SK-N-SH (cell line): ENCODE data around the gene ZNF541. TPM values are rescaled to one million over a fixed set of nuclear protein-coding genes. Genes with fewer than 3 reads are reported as not detected.

ENCODE experiments used
- CTCF ChIA-PET: fragments of 300-600, 350-600 bp; formaldehyde crosslinking; extraction: SDS; loops from one replicate; lab custom pipeline; 2021; lab: Yijun Ruan, JAX
- POLR2A ChIA-PET: fragments of 350-600 bp; sonication (Branson Sonifier 250); formaldehyde crosslinking; extraction: SDS; loops from one replicate; lab custom pipeline; 2020; ENCODE audit warnings: antibody characterized with exemption, inconsistent platforms; lab: Yijun Ruan, JAX
- DNase-seq: peaks from one replicate; pipeline ENCODE4 v3.0.0; 2012
- H2AFZ ChIP-seq: fragments of 200-600 bp; sonication (generic); 2 replicates; pipeline ENCODE4 v1.8.1; 2016; ENCODE audit warnings: antibody characterized with exemption, mild to moderate bottlenecking, low read depth
- H3F3A ChIP-seq: fragments of 200-600 bp; sonication (generic); replicated peaks from 2 replicates; pipeline ENCODE3; 2016; ENCODE audit warnings: antibody characterized with exemption, mild to moderate bottlenecking; ENCODE audit not compliant: insufficient read depth
- H3K27ac ChIP-seq, 2 experiments: fragments of 200-500 bp in 1 of 2; fragments of 200-600 bp in 1 of 2; sonication (Bioruptor generic) in 1 of 2; sonication (generic), shearing (Covaris generic) in 1 of 2; 2 replicates each; pipeline versions ENCODE4 v1.5.1 to v1.6.1; 2014 to 2016; ENCODE audit warnings: low read depth in 2 of 2, inconsistent platforms in 1 of 2, low read length in 1 of 2, mild to moderate bottlenecking in 1 of 2, mixed read lengths in 1 of 2
- H3K27me3 ChIP-seq: fragments of 200-600 bp; sonication (generic), shearing (Covaris generic); 2 replicates; pipeline ENCODE4 v1.6.1; 2016; ENCODE audit warnings: mixed run types; ENCODE audit not compliant: insufficient read depth
- H3K36me3 ChIP-seq, 2 experiments: fragments of 200-500 bp in 1 of 2; fragments of 200-600 bp in 1 of 2; sonication (Bioruptor generic) in 1 of 2; sonication (generic) in 1 of 2; replicated peaks in 1 of 2; 2 replicates each; pipeline versions ENCODE3 to v1.5.1; 2014 to 2016; ENCODE audit warnings: low read length in 1 of 2, mild to moderate bottlenecking in 1 of 2; ENCODE audit not compliant: insufficient read depth in 2 of 2, control insufficient read depth in 1 of 2
- H3K4me1 ChIP-seq, 2 experiments: fragments of 200-500 bp in 1 of 2; fragments of 200-600 bp in 1 of 2; sonication (Bioruptor generic) in 1 of 2; sonication (generic), shearing (Covaris generic) in 1 of 2; 2 replicates each; pipeline versions ENCODE4 v1.5.1 to v1.6.1; 2014 to 2016; ENCODE audit warnings: low read depth in 1 of 2, low read length in 1 of 2, mixed run types in 1 of 2; ENCODE audit not compliant: insufficient read depth in 2 of 2, control insufficient read depth in 1 of 2
- H3K4me2 ChIP-seq: fragments of 200-600 bp; sonication (generic), shearing (Covaris generic); 2 replicates; pipeline ENCODE4 v1.6.1; 2017; ENCODE audit warnings: mixed run types
- H3K4me3 ChIP-seq, 2 experiments: fragments of 200-500 bp in 1 of 2; fragments of 200-600 bp in 1 of 2; sonication (Bioruptor generic) in 1 of 2; sonication (generic), shearing (Covaris generic) in 1 of 2; 2 replicates each; pipeline versions ENCODE4 v1.5.1 to v1.8.1; 2014 to 2016; ENCODE audit warnings: low read depth in 2 of 2, inconsistent platforms in 1 of 2, low read length in 1 of 2, mild to moderate bottlenecking in 1 of 2, mixed read lengths in 1 of 2, moderate library complexity in 1 of 2
- H3K79me2 ChIP-seq: fragments of 200-600 bp; sonication (generic); 2 replicates; pipeline ENCODE4 v1.8.1; 2017; ENCODE audit warnings: mild to moderate bottlenecking; ENCODE audit not compliant: insufficient read depth
- H3K9ac ChIP-seq: fragments of 200-600 bp; sonication (generic); 2 replicates; pipeline ENCODE4 v1.6.1; 2017; ENCODE audit warnings: mixed run types
- H3K9me2 ChIP-seq: fragments of 200-600 bp; sonication (generic); 2 replicates; pipeline ENCODE4 v1.6.1; 2017; ENCODE audit warnings: mixed run types
- H3K9me3 ChIP-seq: fragments of 200-600 bp; sonication (generic); 2 replicates; pipeline ENCODE4 v1.6.1; 2017; ENCODE audit warnings: mixed run types, mild to moderate bottlenecking, moderate library complexity
- H4K20me1 ChIP-seq: fragments of 200-600 bp; sonication (generic); 2 replicates; pipeline ENCODE4 v1.6.1; 2017; ENCODE audit warnings: mild to moderate bottlenecking, mixed run types; ENCODE audit not compliant: insufficient read depth
- CHD2 ChIP-seq: fragments of 150-350 bp; IDR thresholded peaks from 2 replicates; pipeline ENCODE4 v1.6.1; 2018; ENCODE audit warnings: low read length; ENCODE audit not compliant: partially characterized antibody
- EP300 ChIP-seq, 2 experiments: IDR thresholded peaks; 2 replicates each; pipeline versions ENCODE4 v1.4.0 to v1.6.1; 2012; ENCODE audit warnings: borderline replicate concordance in 1 of 2, low read depth in 1 of 2, low read length in 1 of 2
- FOSL2 ChIP-seq: IDR thresholded peaks from 2 replicates; pipeline ENCODE4 v1.4.0; 2012; ENCODE audit warnings: low read depth, mild to moderate bottlenecking, moderate library complexity, borderline replicate concordance
- FOXM1 ChIP-seq: IDR thresholded peaks from 2 replicates; pipeline ENCODE4 v1.4.0; 2012; ENCODE audit warnings: low read depth, mild to moderate bottlenecking
- GABPA ChIP-seq: IDR thresholded peaks from 2 replicates; pipeline ENCODE4 v1.4.0; 2012; ENCODE audit warnings: low read depth, mild to moderate bottlenecking
- IRF3 ChIP-seq: fragments of 150-350 bp; IDR thresholded peaks from 2 replicates; pipeline ENCODE4 v1.6.1; 2016; ENCODE audit warnings: mild to moderate bottlenecking, low read depth, low read length
- JUND ChIP-seq: IDR thresholded peaks from 2 replicates; pipeline ENCODE4 v1.4.0; 2012
- MAX ChIP-seq: IDR thresholded peaks from 2 replicates; pipeline ENCODE4 v1.4.0; 2012; ENCODE audit warnings: low read depth
- MXI1 ChIP-seq: IDR thresholded peaks from 2 replicates; pipeline ENCODE4 v1.6.1; 2012; ENCODE audit warnings: mild to moderate bottlenecking, low read depth, low read length, improper control_type of control experiment
- NFIC ChIP-seq: IDR thresholded peaks from 2 replicates; pipeline ENCODE4 v1.4.0; 2012; ENCODE audit warnings: borderline replicate concordance
- NRF1 ChIP-seq: IDR thresholded peaks from 2 replicates; pipeline ENCODE4 v1.6.1; 2012; ENCODE audit warnings: low read depth, mild to moderate bottlenecking, low read length
- POLR2AphosphoS5 ChIP-seq: IDR thresholded peaks from 2 replicates; pipeline ENCODE4 v1.6.1; 2012; ENCODE audit warnings: low read depth, low read length
- RAD21 ChIP-seq: IDR thresholded peaks from 2 replicates; pipeline ENCODE4 v1.6.1; 2012; ENCODE audit warnings: mild to moderate bottlenecking, low read length
- TAF1 ChIP-seq: IDR thresholded peaks from 2 replicates; pipeline ENCODE4 v1.6.1; 2012; ENCODE audit warnings: low read depth, mild to moderate bottlenecking, low read length, moderate library complexity, borderline replicate concordance
- TEAD4 ChIP-seq: IDR thresholded peaks from 2 replicates; pipeline ENCODE4 v1.4.0; 2012; ENCODE audit warnings: mild to moderate bottlenecking, borderline replicate concordance; ENCODE audit not compliant: insufficient read depth
- USF1 ChIP-seq: IDR thresholded peaks from 2 replicates; pipeline ENCODE4 v1.4.0; 2012; ENCODE audit warnings: low read depth, borderline replicate concordance
- WGBS: methylation state at CpG from one replicate; pipeline ENCODE4 v1.1.6; 2017; ENCODE audit warnings: low lambda C conversion rate; 5-methylcytosine and 5-hydroxymethylcytosine counted together
- polyA plus RNA-seq, 3 experiments: library from polyadenylated mRNA; depleted of rRNA; stranded (reverse); fragments of >200 nt; gene quantifications; 2 replicates each; pipeline ENCODE4 v1.2.3, GENCODE V29; 2012
- TF ChIP-seq, protein P1 (sequence below): IDR thresholded peaks from 2 replicates; pipeline ENCODE4 v1.4.0; 2012; ENCODE audit warnings: low read depth, borderline replicate concordance

The ZNF541 gene
- polyA plus RNA-seq, 1 of the 3 experiments (the other 2 are of a cell fraction): 0.08 TPM

DNA sequence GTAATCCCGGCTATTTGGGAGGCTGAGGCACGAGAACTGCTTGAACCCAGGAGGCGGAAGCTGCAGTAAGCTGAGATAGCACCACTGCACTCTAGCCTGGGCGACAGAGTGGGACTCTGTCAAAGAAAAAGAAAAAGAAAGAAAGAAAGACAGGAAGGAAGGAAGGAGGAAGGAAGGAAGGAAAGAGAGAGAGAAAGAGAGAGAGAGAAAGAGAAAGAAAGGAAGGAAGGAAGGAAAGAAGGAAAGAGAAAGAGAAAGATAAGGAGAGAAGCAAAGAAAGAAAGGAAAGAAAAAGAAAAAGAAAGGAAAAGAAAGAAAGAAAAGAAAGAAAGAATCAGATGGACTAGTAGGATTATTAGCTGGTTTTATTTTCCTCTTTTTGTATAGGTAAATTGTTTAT is 22.8 kb downstream of the ZNF541 start:
- Histone ChIP-seq H3K4me3 (no peak overlapping the region), H2AFZ (no peak overlapping the region), H3F3A (no peaks in the 10 kb centered on the region), H3K9me2 (no peaks in the 10 kb centered on the region), H3K27me3 (no peaks in the 10 kb centered on the region), H3K79me2 (no peaks in the 10 kb centered on the region), H3K27ac (no peak overlapping the region), H3K9ac (no peak overlapping the region), H3K4me1 (no peaks in the 10 kb centered on the region), H4K20me1 (no peaks in the 10 kb centered on the region), H3K9me3 (no peaks in the 10 kb centered on the region), H3K36me3 (no peaks in the 10 kb centered on the region), H3K4me2 (no peak overlapping the region)
- ChIA-PET CTCF (no interaction called here), POLR2A (no interaction called here)
- DNase-seq: no peak
- TF ChIP-seq FOSL2: no peak
- TF ChIP-seq, protein P1, sequence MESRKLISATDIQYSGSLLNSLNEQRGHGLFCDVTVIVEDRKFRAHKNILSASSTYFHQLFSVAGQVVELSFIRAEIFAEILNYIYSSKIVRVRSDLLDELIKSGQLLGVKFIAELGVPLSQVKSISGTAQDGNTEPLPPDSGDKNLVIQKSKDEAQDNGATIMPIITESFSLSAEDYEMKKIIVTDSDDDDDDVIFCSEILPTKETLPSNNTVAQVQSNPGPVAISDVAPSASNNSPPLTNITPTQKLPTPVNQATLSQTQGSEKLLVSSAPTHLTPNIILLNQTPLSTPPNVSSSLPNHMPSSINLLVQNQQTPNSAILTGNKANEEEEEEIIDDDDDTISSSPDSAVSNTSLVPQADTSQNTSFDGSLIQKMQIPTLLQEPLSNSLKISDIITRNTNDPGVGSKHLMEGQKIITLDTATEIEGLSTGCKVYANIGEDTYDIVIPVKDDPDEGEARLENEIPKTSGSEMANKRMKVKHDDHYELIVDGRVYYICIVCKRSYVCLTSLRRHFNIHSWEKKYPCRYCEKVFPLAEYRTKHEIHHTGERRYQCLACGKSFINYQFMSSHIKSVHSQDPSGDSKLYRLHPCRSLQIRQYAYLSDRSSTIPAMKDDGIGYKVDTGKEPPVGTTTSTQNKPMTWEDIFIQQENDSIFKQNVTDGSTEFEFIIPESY: no peak
- TF ChIP-seq NRF1: no peak
- no peak for TF ChIP-seq POLR2AphosphoS5
- TF ChIP-seq FOXM1: no peak
- TF ChIP-seq GABPA: no peak
- TF ChIP-seq EP300 (IDR thresholded peaks at IDR 0.05; ENCODE audit: borderline replicate concordance in 1 of 2, low read depth in 1 of 2, low read length in 1 of 2): no peak
- no peak for TF ChIP-seq IRF3
- TF ChIP-seq NFIC: no peak
- no peak for TF ChIP-seq JUND
- no peak for TF ChIP-seq CHD2
- no peak for TF ChIP-seq RAD21
- no peak for TF ChIP-seq MXI1
- no peak for TF ChIP-seq MAX
- TF ChIP-seq TEAD4: no peak
- TF ChIP-seq TAF1: no peak
- WGBS: 80% methylated on average over 4 of the region's 4 CpGs

DNA sequence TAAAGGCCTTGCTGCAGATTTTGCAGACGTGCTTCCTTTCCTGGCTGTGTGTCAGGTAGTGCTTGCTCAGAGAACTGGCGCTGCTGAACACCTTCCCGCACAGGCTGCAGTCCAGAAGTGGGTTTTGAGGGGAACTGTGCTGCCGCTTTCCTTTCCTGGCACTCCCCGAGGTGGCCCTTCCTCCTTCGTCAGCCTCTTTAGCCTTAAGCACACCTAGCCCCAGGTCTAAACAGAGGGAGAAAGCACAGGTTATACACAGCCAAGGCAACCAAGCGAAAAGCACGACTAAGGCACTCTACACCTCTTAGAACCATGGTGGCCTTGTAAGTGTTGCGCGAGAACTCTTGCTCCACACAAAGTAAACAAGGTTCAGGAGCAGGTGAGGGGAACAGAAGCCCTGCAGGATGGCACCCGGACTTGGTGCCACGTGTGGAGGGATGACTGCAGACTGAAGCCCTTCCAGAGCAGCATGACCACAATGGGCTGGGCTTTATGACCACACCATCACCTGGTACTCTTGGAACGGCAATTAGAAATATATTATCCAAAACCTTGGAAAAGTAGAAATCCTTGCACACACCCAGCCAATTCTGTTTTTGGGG is 23.6 kb downstream of the ZNF541 start:
- POLR2A ChIA-PET: no interaction called here

More for the DNA sequence above, 23.6 kb downstream of the ZNF541 start:
- no peaks in the 10 kb centered on the region for H3K9me3 ChIP-seq
- H3K27me3 ChIP-seq: no peaks in the 10 kb centered on the region
- no peak overlapping the region for H3K9ac ChIP-seq
- CTCF ChIA-PET: no interaction called here
- H3K4me2 ChIP-seq: no peak overlapping the region
- no peaks in the 10 kb centered on the region for H3K36me3 ChIP-seq
- TF ChIP-seq GABPA (no peak), USF1 (no peak), TEAD4 (no peak)
- no peak overlapping the region for H3K4me3 ChIP-seq
- no peaks in the 10 kb centered on the region for H3F3A ChIP-seq
- H4K20me1 ChIP-seq: no peaks in the 10 kb centered on the region
- no peak overlapping the region for H2AFZ ChIP-seq
- no peaks in the 10 kb centered on the region for H3K79me2 ChIP-seq
- no peaks in the 10 kb centered on the region for H3K4me1 ChIP-seq
- H3K27ac ChIP-seq: no peak overlapping the region
- no peaks in the 10 kb centered on the region for H3K9me2 ChIP-seq
- WGBS: 75% methylated on average over 12 of the region's 13 CpGs
- DNase-seq: no peak
